Stimulated activated CD8-positive, alpha-beta memory T cell treated with anti-CD3 and anti-CD28 coated beads, Interleukin-4, amount 100 ng/mL, for 1 hour (primary cell): ENCODE results near the gene CHAC2.
"Not testable (repeated sequence)": the region's sequence is repeated elsewhere in the genome, so short reads cannot be mapped to it uniquely, and the experiment has no call there.

ENCODE experiments used
- DNase-seq, 2 donors: peaks; one replicate each; pipeline ENCODE4 v3.0.0-alpha.2; 2020; ENCODE audit warnings: low read depth in 2 of 2, low spot score in 1 of 2

Gene CHAC2

GRCh38 chr2:53777134-53777533 is 9.5 kb downstream of the CHAC2 start:
- no peak for DNase-seq

GRCh38 chr2:53778536-53779162 is 11.0 kb downstream of the CHAC2 start:
- DNase-seq, result no peak

- DNase-seq, result no peak
These were observed 12.5 kb downstream of the CHAC2 start for GRCh38 chr2:53780056-53780455.

DNA sequence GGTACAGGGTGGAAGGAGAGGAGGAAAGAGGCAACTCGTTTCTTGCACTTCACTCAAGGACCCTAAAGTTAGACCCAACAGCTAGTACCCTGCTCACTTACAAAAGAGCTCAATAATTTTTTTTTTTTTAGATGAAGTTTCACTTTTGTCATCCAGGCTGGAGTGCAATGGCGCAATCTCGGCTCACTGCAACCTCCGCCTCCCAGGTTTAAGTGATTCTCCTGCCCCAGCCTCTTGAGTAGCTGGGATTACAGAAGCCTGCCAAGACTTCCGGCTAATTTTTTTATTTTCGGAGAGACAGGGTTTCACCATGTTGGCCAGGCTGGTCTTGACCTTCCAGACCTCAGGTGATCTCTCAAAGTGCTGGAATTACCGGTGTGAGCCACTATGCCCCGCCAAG is 15.1 kb downstream of the CHAC2 start:
- DNase-seq, result no peak

GRCh38 chr2:53784436-53784835 is 16.8 kb downstream of the CHAC2 start:
- no peak for DNase-seq

DNA sequence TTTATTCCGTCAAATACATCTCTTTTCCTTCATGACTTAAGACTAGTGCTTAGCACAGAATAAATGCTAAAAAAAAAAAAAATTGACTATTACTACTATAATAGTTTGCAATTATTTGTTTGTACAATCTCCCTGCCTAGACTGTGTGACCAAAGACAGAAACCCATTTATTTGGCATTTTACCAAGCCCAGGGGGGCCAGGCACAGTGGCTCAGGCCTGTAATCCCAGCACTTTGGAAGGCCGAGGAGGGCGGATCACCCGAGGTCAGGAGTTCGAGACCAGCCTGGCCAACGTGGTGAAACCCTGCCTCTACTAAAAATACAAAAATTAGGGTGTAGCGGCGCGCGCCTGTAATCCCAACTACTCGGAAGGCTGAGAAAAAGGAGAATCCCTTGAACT is 17.8 kb downstream of the CHAC2 start:
- DNase-seq, result no peak

GRCh38 chr2:53786352-53786704 is 18.7 kb downstream of the CHAC2 start:
- no peak for DNase-seq

- peak; percentile 66 to 76 for DNase-seq
These were observed 19.4 kb downstream of the CHAC2 start, which contains the start of the genes ASB3 and ERLEC1 for GRCh38 chr2:53786705-53787613. Gene ASB3, minus strand, starts transcription at chr2:53786953. Its CDS starts 21,381 bp downstream, at chr2:53765572. Gene ERLEC1, plus strand, starts transcription at chr2:53787044. Its CDS starts 167 bp downstream, at chr2:53787211.

DNA sequence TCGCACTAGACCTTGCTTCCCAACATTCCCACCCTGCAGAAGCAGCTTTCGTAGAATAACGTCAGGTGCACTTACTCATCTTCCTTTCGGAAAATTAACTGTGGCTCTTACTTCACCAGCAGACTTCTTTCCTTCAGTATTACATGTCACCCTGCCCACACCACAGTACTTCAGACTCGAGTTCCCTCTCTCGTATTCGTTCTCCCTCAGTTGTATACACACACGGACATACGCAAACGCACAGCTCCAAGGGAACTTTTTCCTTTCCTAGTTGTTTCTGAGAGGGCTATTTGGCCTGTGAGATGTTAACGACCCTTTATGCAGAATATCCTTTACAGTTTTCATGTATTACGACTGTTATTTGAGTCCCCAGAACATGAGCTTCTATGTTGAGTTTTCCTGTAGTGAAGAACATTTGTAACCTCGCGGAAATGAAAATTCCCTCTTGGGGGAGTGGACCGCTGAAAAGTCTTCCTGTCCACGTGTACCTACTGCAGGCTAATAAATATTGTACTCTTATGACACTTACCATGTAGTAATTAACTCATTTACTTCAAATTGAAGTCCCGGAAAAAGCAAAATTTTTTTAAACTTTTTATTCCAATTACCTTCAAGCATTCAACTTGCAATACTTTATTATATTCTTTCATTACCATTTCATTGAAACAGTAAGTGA is 20.1 kb downstream of the CHAC2 start:
- DNase-seq, result no peak

- no peak for DNase-seq
These were observed 25.7 kb downstream of the CHAC2 start for GRCh38 chr2:53793261-53793660.

DNA sequence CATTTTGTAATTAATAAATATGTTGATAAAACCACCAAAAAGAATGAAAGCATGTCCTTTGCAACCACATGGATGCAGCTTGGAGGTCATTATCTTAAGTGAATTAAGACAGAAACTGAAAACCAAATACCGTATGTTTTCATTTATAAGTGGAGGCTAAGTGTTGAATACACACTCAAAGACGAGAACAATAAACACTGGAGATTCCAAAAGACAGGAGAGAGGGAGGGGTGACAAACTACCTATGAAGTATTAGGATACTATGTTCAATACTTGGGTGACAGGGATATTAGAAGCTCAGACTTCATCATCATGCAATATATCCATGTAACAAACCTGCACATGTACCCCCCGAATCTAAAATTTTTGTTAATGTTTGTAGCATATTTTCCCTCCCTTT is 26.2 kb downstream of the CHAC2 start:
- no peak for DNase-seq

DNA sequence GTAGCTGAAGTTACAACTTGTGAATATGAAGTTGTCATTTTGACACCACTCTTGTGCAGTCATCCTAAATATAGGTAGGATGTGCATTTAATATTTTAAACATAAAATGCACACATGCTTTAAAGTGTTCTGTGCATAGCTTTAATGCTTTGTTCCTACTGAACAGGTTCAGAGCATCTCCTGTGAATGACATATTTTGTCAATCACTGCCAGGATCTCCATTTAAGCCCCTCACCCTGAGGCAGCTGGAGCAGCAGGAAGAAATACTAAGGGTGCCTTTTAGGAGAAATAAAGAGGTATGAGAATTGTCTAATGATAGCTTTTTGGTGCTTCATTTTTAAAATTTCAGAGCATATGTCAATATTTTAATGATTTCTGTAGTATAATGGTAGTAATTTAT is 33.9 kb downstream of the CHAC2 start:
- DNase-seq, result no peak

- no peak for DNase-seq
These were observed 35.1 kb downstream of the CHAC2 start for GRCh38 chr2:53802617-53803151.

DNA sequence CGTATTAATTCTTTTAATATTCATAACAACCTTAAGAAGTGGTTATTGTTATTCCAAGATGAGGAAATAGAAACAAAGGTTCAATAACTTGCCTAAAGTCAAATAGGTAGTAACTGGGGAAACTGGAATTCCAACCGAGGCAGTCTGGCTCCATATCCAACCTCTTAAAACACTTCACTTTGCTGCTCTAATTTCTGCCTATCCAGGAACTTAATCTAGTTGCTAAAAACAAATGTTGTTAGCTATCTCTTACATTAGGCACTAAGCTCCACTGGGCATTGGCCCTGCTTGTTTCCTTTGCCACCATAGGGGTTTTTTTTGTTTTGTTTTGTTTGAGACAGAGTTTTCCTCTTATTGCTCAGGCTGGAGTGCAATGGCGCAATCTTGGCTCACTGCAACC is 44.0 kb downstream of the CHAC2 start:
- no peak for DNase-seq

DNA sequence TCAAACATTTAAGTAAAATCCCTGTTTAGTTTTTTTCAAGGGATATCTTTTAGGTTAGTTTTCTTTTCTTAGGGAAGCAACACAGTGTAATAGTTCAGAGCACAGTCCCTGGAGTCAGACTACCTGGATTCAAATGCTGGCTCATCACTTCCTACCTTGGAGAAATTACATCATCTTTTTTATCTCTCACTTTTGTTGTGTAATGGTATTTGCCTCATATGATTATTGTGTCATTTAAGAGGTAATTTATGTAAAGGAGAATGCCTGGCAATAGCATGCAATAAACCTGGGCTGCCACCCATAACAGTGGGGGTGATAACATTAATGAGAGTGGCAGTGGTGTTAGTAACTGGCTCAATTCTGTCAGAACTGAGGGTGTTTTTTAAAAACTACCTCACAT is 45.5 kb downstream of the CHAC2 start:
- DNase-seq, result no peak

DNA sequence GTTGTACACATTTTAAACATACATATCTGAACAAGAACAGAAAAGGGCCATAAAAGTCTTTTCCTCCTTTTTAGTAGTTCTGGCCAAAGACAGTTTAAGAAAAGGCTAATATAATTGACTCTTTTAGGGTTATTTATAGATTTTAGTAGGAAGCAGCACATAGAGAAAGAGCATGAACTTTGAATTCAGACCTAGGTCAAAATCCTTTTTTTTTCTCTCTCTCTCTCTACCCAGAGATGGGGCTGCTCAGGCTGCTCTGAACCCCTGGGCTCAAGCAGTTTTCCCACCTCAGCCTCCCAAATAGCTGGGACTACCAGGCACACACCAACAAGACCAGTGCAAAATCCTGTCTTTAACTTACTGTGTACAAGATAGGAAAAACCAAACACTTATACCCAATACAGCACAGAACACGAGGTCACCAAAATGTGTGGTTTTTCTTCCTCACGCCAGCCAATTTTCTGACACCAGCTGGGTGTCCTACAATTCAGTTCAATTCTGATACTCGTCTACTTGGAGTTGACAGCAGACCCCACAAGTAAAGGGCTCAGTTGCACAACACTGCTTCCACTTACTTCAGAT is 51.3 kb downstream of the CHAC2 start:
- no peak for DNase-seq

GRCh38 chr2:53819634-53820033 is 52.0 kb downstream of the CHAC2 start:
- DNase-seq, result no peak

GRCh38 chr2:53820048-53820447 is 52.4 kb downstream of the CHAC2 start:
- DNase-seq, result no peak

DNA sequence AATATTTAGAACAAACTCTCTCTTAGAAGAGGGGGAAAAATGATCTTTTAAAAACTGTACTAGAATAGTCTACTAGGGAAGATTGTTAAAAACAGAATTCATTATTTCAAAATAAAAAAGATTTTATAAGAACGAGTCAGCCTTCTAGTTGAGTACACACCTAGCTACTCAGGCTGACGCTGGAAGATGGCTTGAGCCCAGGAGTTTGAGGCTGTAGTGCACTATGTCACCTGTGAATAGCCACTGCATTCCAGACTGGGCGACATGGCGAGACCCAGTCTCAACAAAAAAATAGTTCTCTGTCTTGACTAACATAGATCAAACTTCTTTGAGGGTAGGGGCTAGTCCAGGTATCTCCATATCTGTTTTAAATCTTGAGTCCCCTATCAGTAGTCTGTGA is 53.1 kb downstream of the CHAC2 start:
- DNase-seq, result no peak

DNA sequence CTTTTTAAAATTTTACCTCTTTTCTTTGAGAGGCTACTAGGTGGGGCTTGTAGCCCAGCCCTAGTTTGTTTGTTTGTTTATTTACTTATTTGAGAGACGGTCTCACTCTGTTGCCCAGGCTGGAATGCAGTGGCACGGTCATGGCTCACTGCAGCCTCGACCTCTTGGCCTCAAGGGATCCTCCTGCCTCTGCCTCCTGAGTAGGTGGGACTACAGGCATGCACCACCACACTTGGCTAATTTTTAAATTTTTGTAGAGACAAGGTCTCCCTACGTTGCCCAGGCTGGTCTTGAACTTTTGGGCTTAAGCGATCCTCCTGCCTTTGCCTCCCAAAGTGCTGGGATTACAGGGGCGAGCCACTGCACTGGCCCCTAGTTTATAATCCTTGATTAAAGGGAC is 54.2 kb downstream of the CHAC2 start:
- DNase-seq, result no peak

GRCh38 chr2:53823639-53824038 is 56.0 kb downstream of the CHAC2 start:
- not testable (repeated sequence) for DNase-seq
